Body of pancreas (tissue), 4 donors: ENCODE measurements around the gene PTPN6. TPM values are rescaled to one million over a fixed set of nuclear protein-coding genes. Genes with fewer than 3 reads are reported as not detected.

ENCODE experiments used
- ATAC-seq: fragments of 150-250 bp; one replicate; pipeline ENCODE4 v1.9.1; 2016
- DNase-seq, 4 donors: peaks; one replicate each; pipeline ENCODE4 v3.0.0-alpha.2; 2019
- H3K27ac ChIP-seq, 4 donors: fragments of 200-600 bp; sonication (generic); 1 replicate in 3 of 4; 2 replicates in 1 of 4; pipeline versions ENCODE4 v1.5.1 to v1.6.1; 2016 to 2019; ENCODE audit warnings: mild to moderate bottlenecking in 1 of 4, mixed read lengths in 1 of 4, moderate library complexity in 1 of 4
- H3K27me3 ChIP-seq, 2 donors: fragments of 200-600 bp; sonication (generic); one replicate each; pipeline ENCODE4 v1.6.0; 2016; ENCODE audit warnings: mild to moderate bottlenecking in 1 of 2
- H3K36me3 ChIP-seq, 2 donors: fragments of 200-600 bp; sonication (generic); replicated peaks in 1 of 2; 2 replicates each; pipeline ENCODE4 v1.5.1; 2016; ENCODE audit warnings: low read depth in 2 of 2; ENCODE audit not compliant: insufficient read depth in 1 of 2
- H3K4me1 ChIP-seq: fragments of 200-600 bp; sonication (generic); one replicate; pipeline ENCODE4 v1.6.0; 2016
- H3K4me3 ChIP-seq, 2 donors: fragments of 200-600 bp; sonication (generic); 1 replicate in 1 of 2; 2 replicates in 1 of 2; pipeline ENCODE4 v1.5.1; 2016 to 2019
- H3K9me3 ChIP-seq, 3 donors: fragments of 200-600 bp; sonication (generic); 1 replicate in 2 of 3; 2 replicates in 1 of 3; pipeline ENCODE4 v1.5.1; 2016
- POLR2A ChIP-seq, 3 donors: fragments of 450-650 bp; IDR thresholded peaks; one replicate each; pipeline ENCODE4 v1.6.1; 2016; ENCODE audit warnings: antibody characterized with exemption in 3 of 3, mild to moderate bottlenecking in 2 of 3
- WGBS, 2 donors: methylation state at CpG; one replicate each; pipeline ENCODE4 v1.1.5; 2017; 5-methylcytosine and 5-hydroxymethylcytosine counted together
- intact Hi-C: fragments of 100-400 bp; cut with DNase I; formaldehyde crosslinking; loops from one replicate; pipeline ENCODE4 v1.15.1; 2023
- total RNA-seq, 2 donors: library from RNA; depleted of rRNA; stranded (reverse); fragments of >200 nt; gene quantifications; one replicate each; pipeline ENCODE4 v1.1.0, GENCODE V29; 2016
- TF ChIP-seq, protein P1 (sequence below), 7 experiments: fragments of 450-650 bp in 4 of 7; fragments of 200-600 bp in 3 of 7; sonication (generic) in 3 of 7; IDR thresholded peaks; one replicate each; pipeline ENCODE4 v1.5.1; 2016 to 2019; ENCODE audit warnings: antibody characterized with exemption in 7 of 7

Gene PTPN6
- total RNA-seq, 2 donors from 2014 or later, result 18.4 to 19.4 TPM

DNA sequence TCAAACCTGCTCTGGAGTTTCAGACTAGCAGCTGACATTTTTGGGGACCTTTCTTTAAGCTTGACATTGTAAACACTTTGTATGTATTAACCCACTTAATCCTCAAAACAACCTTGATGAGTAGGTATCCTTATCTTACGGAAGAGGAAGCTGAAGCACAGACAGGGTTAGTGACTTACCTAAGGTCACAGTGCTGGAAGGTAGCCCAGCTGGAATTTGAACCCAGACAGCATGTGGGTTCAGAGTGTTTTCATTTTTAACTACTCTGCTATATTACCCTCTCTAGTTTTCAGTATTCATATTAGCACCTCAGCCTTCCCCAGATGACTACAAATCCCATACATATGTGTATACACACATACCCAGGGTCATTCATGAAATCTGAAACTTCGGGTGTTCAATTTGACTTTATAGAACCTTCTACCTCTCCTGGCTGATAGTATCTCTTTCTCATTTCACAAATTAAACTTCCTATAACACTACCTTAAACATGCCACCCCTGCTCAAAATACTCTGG lies 53.2 kb downstream of the PTPN6 start:
- Histone ChIP-seq H3K27me3 (no peaks in the 10 kb centered on the region), H3K9me3 (no peaks in the 10 kb centered on the region), H3K36me3 (no peaks in the 10 kb centered on the region), H3K4me3 (no peak overlapping the region), H3K4me1 (peaks cover 48% of the 10 kb centered on the region), H3K27ac (peak overlapping the region in 2 of 4 donors; percentile 9 to 30)
- intact Hi-C loops, result no loop called here
- DNase-seq, result no peak
- 44 to 51% methylated on average over 2 of the region's 2 CpGs for WGBS, 2 donors
- no peak for ATAC-seq
- TF ChIP-seq POLR2A (IDR thresholded peaks at IDR 0.05), result no peak
- TF ChIP-seq, protein P1, sequence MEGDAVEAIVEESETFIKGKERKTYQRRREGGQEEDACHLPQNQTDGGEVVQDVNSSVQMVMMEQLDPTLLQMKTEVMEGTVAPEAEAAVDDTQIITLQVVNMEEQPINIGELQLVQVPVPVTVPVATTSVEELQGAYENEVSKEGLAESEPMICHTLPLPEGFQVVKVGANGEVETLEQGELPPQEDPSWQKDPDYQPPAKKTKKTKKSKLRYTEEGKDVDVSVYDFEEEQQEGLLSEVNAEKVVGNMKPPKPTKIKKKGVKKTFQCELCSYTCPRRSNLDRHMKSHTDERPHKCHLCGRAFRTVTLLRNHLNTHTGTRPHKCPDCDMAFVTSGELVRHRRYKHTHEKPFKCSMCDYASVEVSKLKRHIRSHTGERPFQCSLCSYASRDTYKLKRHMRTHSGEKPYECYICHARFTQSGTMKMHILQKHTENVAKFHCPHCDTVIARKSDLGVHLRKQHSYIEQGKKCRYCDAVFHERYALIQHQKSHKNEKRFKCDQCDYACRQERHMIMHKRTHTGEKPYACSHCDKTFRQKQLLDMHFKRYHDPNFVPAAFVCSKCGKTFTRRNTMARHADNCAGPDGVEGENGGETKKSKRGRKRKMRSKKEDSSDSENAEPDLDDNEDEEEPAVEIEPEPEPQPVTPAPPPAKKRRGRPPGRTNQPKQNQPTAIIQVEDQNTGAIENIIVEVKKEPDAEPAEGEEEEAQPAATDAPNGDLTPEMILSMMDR (IDR thresholded peaks at IDR 0.05), result no peak

DNA sequence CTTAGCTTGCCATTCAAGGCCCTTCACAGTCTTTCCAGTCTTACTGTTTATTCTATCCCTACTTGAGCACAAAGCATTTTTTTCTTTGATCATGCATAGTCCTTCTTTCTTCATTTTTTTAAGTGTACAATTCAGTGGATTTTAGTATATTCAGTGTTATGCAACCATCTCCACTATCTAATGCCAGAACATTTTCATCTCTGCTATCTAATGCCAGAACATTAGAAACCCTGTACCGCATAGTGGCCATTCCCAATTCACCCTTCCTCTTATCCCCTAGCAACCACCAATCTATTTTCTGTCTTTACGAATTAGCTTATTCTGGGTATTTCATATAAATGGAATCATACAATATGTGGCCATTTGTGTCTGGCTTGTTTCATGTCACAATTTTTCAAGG lies 53.7 kb downstream of the PTPN6 start:
- ATAC-seq, result no peak

DNA sequence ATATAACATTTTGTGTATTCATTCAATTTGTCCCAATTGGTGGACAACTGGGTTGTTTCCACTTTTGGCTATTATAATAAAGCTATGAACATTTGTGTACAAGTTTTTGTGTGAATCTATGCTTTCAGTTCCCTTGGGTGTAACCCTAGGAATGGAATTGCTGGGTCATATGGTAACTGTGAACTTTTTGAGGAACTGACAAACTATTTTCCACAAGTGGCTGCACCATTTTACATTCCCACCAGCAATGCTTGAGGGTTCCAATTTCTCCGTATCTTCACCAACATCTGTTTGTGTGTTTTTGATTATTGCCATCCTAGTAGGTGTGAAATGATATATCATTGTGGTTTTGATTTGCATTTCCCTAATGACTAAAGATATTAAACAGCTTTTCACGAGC lies 54.2 kb downstream of the PTPN6 start:
- intact Hi-C loops, result no loop called here
- ATAC-seq (no peak), DNase-seq (no peak)
- 37 to 53% methylated on average over 2 of the region's 2 CpGs for WGBS, 2 donors
- H3K9me3 ChIP-seq, result no peaks in the 10 kb centered on the region
- H3K36me3 ChIP-seq, result no peaks in the 10 kb centered on the region
- no peak overlapping the region for H3K4me3 ChIP-seq
- H3K4me1 ChIP-seq, result peaks cover 53% of the 10 kb centered on the region
- no peaks in the 10 kb centered on the region for H3K27me3 ChIP-seq
- TF ChIP-seq POLR2A (IDR thresholded peaks at IDR 0.05), result no peak
- TF ChIP-seq, protein P1 (IDR thresholded peaks at IDR 0.05), result no peak
- H3K27ac ChIP-seq, result peak overlapping the region; percentile 9 to 53 (median 18)

More for the DNA sequence above, 53.7 kb downstream of the PTPN6 start:
- peak overlapping the region; percentile 9 to 53 (median 18) for H3K27ac ChIP-seq
- H3K36me3 ChIP-seq, result no peaks in the 10 kb centered on the region
- intact Hi-C loops, result no loop called here
- no peak overlapping the region for H3K4me3 ChIP-seq
- H3K27me3 ChIP-seq, result no peaks in the 10 kb centered on the region
- 77% methylated on average over 2 of the region's 2 CpGs for WGBS, 2 donors
- H3K4me1 ChIP-seq, result peaks cover 48% of the 10 kb centered on the region
- DNase-seq, result no peak
- no peaks in the 10 kb centered on the region for H3K9me3 ChIP-seq
- no peak for TF ChIP-seq POLR2A (IDR thresholded peaks at IDR 0.05)
- TF ChIP-seq, protein P1 (IDR thresholded peaks at IDR 0.05), result no peak

DNA sequence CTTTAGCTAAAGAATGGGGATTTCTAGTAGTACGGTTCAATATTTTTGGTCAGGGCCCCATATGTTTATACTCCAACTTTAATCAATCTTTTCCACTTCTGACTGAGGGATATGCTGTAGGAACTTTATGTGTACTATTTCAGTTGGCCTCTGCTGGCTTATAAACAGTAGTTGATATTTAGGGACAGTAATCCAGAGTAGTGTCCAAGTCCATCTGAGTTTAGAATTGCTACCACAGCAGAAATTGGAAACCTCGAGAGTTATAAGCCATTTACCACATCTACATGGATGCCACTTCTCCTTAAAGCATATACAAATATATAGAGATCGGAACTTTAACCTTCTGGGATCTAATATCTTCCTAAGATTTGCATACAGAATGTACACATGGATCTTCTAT lies 55.5 kb downstream of the PTPN6 start:
- H3K4me1 ChIP-seq, result peaks cover 54% of the 10 kb centered on the region
- DNase-seq (no peak), ATAC-seq (no peak)
- H3K27me3 ChIP-seq, result no peaks in the 10 kb centered on the region
- H3K27ac ChIP-seq, result peak overlapping the region in 3 of 4 donors; percentile 11 to 53 (median 28)
- TF ChIP-seq, protein P1 (IDR thresholded peaks at IDR 0.05), result no peak
- TF ChIP-seq POLR2A (IDR thresholded peaks at IDR 0.05), result no peak
- WGBS, 2 donors, result 74 to 79% methylated on average over 3 of the region's 3 CpGs
- no peaks in the 10 kb centered on the region for H3K9me3 ChIP-seq
- H3K36me3 ChIP-seq, result no peaks in the 10 kb centered on the region
- intact Hi-C loops, result no loop called here
- no peak overlapping the region for H3K4me3 ChIP-seq

DNA sequence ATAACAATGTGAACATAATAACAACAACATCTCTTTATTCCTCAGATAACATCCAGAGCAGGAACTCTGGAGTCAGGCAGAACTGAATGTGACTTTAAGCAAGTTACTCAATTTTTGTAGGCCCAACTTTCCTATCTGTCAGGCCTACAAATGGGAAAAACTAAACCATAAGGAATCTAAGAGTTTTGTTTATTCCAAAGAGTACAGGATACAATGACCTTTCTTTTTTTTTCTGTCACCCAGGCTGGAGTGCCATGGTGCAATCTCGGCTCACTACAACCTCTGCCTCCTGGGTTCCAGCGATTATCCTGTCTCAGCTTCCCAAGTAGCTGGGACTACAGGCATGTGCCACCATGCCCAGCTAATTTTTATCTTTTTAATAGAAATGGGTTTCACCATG lies 57.7 kb downstream of the PTPN6 start:
- no peak for ATAC-seq
- H3K4me3 ChIP-seq, result no peak overlapping the region
- TF ChIP-seq, protein P1 (IDR thresholded peaks at IDR 0.05), result no peak
- no peak for TF ChIP-seq POLR2A (IDR thresholded peaks at IDR 0.05)
- H3K36me3 ChIP-seq, result no peaks in the 10 kb centered on the region
- no peak for DNase-seq
- H3K27ac ChIP-seq, result no peak overlapping the region
- peaks cover 53% of the 10 kb centered on the region for H3K4me1 ChIP-seq
- intact Hi-C loops, result no loop called here
- no peaks in the 10 kb centered on the region for H3K27me3 ChIP-seq
- no peaks in the 10 kb centered on the region for H3K9me3 ChIP-seq
- 88 to 94% methylated on average over 2 of the region's 2 CpGs for WGBS, 2 donors
